ENCODE data around the gene SSX5.
"Not testable (repeated sequence)": the region's sequence is repeated elsewhere in the genome, so short reads cannot be mapped to it uniquely, and the experiment has no call there.

The SSX5 gene

GRCh38 chrX:48165241-48165640 lies 31.4 kb downstream of the SSX5 start:
- H3K4me3 Mint-ChIP-seq, result no peak overlapping the region
- no peak for TF ChIP-seq CTCF (IDR thresholded peaks at IDR 0.05)

DNA sequence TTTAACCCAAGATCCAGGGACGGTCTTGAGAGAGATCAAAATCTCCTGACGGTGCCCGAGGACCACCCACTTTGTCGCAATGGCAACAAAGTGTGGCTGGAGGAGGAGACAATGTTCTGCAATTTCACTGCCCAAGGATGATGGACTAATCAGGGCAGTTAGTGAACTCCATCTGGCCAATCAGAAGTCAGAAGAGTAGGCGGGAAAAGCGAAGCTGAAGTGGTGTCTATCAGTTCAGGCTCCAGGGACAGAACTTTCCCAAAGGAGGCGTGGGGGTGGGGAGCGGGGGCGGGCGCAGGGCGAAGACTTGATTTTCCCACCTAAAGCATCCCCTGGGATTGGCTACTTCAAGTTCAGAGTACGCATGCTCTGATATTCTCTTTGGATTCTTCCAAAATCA lies 40.6 kb downstream of the SSX5 start:
- TF ChIP-seq CTCF (IDR thresholded peaks at IDR 0.05), result no peak
- no peak for DNase-seq
- H3K27ac Mint-ChIP-seq, result no peak overlapping the region
- peaks cover 60% of the 10 kb centered on the region for H3K9me3 Mint-ChIP-seq
- no peaks in the 10 kb centered on the region for H3K36me3 Mint-ChIP-seq (ENCODE audit: low read depth)
- H3K4me3 Mint-ChIP-seq, result no peak overlapping the region
- H3K4me1 Mint-ChIP-seq, result no peaks in the 10 kb centered on the region
- H3K27me3 Mint-ChIP-seq (ENCODE audit: low read depth, poor library complexity), result peaks cover 14% of the 10 kb centered on the region

More at GRCh38 chrX:48165241-48165640, 31.4 kb downstream of the SSX5 start:
- no peaks in the 10 kb centered on the region for H3K4me1 Mint-ChIP-seq
- H3K36me3 Mint-ChIP-seq (ENCODE audit: low read depth), result no peaks in the 10 kb centered on the region
- DNase-seq, result no peak
- peaks cover 63% of the 10 kb centered on the region for H3K9me3 Mint-ChIP-seq
- peaks cover 11% of the 10 kb centered on the region for H3K27me3 Mint-ChIP-seq (ENCODE audit: low read depth, poor library complexity)
- H3K27ac Mint-ChIP-seq, result no peak overlapping the region

DNA sequence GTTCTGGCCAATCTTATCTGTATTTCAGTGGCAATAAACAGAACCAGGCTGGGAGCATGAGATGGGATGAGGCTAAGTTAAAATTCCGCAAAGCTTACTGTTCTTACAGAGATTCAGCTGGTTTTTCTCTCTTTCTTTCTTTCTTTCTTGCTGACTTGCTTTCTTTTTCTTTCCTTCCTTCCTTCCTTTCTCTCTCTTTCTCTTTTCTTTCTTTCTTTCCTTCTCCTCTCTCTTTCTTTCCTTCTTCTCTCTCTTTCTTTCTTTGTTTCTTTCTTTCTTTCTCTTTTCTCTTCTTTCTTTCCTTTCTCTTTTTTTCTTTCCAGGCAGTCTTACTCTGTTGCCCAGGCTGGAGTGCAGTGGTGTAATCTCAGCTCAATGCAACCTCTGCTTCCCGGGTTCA lies 41.8 kb downstream of the SSX5 start:
- H3K9me3 Mint-ChIP-seq, result peaks cover 63% of the 10 kb centered on the region
- no peak for DNase-seq
- no peaks in the 10 kb centered on the region for H3K4me1 Mint-ChIP-seq
- H3K4me3 Mint-ChIP-seq, result no peak overlapping the region
- TF ChIP-seq CTCF (IDR thresholded peaks at IDR 0.05), result no peak
- H3K27ac Mint-ChIP-seq, result no peak overlapping the region
- no peaks in the 10 kb centered on the region for H3K36me3 Mint-ChIP-seq (ENCODE audit: low read depth)
- peaks cover 14% of the 10 kb centered on the region for H3K27me3 Mint-ChIP-seq (ENCODE audit: low read depth, poor library complexity)

DNA sequence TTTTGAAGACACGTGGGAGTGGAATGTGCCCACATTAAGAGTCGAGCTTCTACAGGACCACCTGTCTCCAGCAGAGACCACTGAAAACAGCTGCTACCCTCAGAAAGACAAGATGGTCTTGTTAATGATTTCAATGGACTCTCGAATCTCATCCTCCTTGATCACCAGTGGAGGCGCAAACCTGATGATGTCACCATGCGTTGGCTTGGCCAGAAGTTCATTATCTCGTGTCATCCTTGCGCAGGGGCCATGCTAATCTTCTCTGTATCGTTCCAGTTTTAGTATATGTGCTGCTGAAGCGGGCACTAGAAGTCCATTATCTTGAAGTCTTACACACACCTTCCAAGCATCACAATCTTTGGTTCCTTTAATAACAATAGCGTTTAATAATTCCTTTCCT lies 42.8 kb downstream of the SSX5 start:
- Mint-ChIP-seq H3K4me1 (no peaks in the 10 kb centered on the region), H3K4me3 (no peak overlapping the region)

GRCh38 chrX:48142697-48143096 lies 53.9 kb downstream of the SSX5 start:
- H3K9me3 Mint-ChIP-seq, result peaks cover 41% of the 10 kb centered on the region
- DNase-seq; H3K27ac Mint-ChIP-seq; H3K4me1 Mint-ChIP-seq; H3K36me3 Mint-ChIP-seq (ENCODE audit: low read depth); H3K4me3 Mint-ChIP-seq; H3K27me3 Mint-ChIP-seq (ENCODE audit: low read depth, poor library complexity): not testable (repeated sequence)

More for the DNA sequence above, 42.8 kb downstream of the SSX5 start:
- Mint-ChIP-seq H3K36me3 (ENCODE audit: low read depth) (no peaks in the 10 kb centered on the region), H3K9me3 (peaks cover 62% of the 10 kb centered on the region), H3K27me3 (ENCODE audit: low read depth, poor library complexity) (peaks cover 14% of the 10 kb centered on the region), H3K27ac (no peak overlapping the region)
- no peak for TF ChIP-seq CTCF (IDR thresholded peaks at IDR 0.05)
- no peak for DNase-seq

GRCh38 chrX:48141810-48142508 lies 54.6 kb downstream of the SSX5 start:
- not testable (repeated sequence) for H3K27ac Mint-ChIP-seq; H3K4me1 Mint-ChIP-seq; DNase-seq; H3K4me3 Mint-ChIP-seq; H3K36me3 Mint-ChIP-seq (ENCODE audit: low read depth); H3K27me3 Mint-ChIP-seq (ENCODE audit: low read depth, poor library complexity)
- peaks cover 35% of the 10 kb centered on the region for H3K9me3 Mint-ChIP-seq

- not testable (repeated sequence) for H3K36me3 Mint-ChIP-seq (ENCODE audit: low read depth); DNase-seq; H3K4me3 Mint-ChIP-seq; H3K27ac Mint-ChIP-seq; H3K4me1 Mint-ChIP-seq; H3K27me3 Mint-ChIP-seq (ENCODE audit: low read depth, poor library complexity)
- H3K9me3 Mint-ChIP-seq, result peaks cover 18% of the 10 kb centered on the region
Measured at GRCh38 chrX:48139076-48139475, 57.5 kb downstream of the SSX5 start.
